Stromal cell of bone marrow (primary cell): ENCODE measurements around the gene GNG13.
"Not testable (repeated sequence)": the region's sequence is repeated elsewhere in the genome, so short reads cannot be mapped to it uniquely, and the experiment has no call there.

Experiments used
- DNase-seq: peaks from one replicate; pipeline ENCODE4 v3.0.0-alpha.2; 2012; ENCODE audit warnings: low read depth

Gene GNG13

DNA sequence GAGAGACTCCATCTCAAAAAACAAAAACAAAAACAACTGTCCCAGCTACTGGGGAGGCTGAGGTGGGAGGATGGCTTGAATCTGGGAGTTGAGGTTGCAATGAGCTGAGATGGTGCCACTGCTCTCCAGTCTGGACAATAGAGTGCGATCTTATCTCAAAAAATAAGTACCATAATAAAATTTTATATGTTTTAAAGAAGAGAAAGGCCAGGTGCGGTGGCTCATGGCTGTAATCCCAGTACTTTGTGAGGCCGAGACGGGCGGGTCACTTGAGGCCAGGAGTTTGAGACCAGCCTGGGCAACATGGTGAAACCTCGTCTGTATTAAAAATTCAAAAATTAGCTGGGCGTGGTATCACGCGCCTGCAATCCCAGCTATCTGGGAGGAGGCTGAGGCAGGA, 23.7 kb downstream of the GNG13 start:
- DNase-seq, result no peak

DNA sequence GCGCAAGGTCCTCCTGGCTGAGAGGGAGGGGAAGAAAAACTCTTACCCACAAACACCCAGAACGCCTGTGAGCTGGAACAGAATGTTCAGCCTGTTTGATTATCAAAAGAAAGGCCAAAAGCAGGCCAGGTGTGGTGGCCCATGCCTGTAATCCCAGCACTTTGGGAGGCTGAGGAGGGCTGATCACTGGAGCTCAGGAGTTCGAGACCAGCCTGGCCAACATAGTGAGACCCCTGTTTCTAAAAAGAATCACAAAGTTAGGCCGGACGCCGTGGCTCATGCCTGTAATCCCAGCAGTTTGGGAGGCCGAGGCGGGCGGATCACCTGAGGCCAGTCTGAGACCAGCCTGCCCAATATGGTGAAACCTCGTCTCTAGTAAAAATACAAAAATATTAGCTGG, 24.2 kb downstream of the GNG13 start:
- DNase-seq, result not testable (repeated sequence)

DNA sequence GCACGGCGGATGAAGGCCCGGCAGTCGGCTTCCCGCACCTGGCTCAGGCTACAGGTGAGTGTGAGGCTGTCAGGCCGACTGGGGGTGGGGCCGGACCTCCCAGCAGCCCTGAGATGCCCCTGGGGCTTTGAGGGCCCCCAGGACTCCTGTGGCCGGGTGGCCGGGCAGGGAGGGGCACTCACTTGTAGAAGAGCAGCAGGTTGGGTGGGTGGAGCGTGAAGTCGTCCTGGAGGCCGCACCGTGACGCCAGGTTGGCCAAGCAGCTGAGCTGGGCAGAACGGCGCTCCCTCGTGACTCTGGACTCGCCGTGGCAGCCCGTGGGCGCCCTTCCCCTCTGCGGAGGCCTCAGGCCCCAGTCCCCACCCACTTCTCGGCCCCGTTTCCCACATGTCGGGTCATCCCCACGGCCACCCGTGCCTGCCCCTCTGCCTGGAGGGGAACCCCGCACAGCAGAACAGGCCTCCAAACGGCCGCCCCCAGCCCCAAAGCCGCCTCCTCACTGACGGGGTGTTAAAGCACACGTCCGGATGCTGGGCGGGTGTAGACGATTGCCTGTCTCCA, 25.2 kb downstream of the GNG13 start:
- no peak for DNase-seq

DNA sequence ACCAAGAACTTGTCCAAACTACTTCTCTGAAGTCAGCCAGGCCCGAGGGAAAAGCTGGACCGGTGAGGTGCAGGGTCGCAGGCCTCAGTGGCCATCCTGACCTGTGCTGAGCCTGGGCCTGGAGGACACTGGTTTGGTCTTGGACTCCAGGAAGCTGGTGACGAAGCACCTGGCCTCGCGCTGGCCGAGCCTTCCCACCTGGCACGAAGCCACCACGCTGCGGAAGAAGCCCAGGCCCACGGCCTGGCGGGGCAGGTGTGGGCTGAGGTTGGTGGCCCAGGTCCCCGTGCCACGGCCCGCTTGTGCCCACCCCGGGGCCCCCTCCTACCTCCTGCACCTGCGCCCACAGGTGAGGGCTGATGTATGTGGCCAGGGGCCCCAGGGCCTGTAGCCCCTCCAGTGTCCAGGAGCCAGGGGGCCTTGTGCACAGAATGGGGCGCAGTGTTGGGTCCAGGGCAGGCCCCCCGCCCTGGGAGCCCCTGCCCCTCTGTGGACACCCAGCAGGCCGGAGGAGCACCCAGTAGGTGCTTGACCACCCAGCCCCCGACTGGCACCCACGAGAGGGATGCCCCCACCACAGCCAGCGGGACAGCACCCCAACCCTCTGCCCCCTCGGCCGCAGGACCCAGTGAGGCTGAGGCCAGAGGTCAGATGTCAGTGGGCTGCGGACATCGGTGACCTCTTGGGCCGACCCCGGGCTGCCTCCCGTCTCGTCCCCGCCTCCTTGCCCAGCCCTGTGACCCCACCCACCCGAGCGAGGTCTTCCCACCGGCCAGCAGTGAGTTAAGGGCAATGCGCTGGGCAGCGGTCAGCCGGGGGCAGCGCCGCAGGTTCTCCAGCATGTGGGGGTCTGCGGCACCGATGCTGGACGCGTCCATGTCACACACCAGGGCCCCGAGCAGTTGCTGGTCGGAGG, 26.2 kb downstream of the GNG13 start:
- DNase-seq, result no peak

DNA sequence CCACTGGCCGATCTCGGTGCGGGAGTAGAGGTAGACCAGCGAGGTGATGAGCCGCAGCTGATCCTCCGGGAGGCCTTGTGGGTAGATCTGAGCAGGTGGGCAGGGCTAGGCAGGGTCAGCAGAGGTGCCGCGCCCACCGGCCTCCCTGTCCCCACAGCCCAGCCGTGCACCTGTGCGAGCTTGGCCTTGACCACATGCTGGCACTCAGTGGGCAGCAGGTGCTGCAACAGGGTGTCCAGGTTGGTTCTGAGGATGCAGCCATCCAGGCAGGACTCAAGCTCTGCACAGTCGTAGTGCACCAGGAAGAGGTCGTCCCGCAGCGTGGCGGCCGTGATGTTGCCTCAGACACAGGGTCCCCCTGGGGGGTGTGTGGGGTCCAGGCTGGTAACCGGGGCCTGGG, 27.6 kb downstream of the GNG13 start:
- no peak for DNase-seq

DNA sequence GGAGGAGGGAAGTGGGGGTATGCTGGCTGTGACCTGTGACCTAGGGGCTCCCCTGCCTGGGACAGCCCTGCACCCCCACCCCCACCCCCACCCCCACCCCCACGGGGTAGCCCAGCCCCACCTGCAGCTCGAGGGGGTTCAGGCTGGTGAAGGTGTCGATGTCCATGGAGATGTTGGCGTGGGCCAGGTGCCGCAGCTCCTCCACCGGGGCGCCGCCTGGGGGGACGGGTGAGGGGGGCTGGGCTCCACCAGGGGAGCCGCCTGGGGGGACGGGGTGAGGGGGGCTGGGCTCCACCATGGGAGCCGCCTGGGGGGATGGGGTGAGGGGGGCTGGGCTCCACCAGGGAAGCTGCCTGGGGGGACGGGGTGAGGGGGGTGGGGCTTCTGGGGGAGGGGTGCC, 30.1 kb downstream of the GNG13 start:
- DNase-seq, result no peak

DNA sequence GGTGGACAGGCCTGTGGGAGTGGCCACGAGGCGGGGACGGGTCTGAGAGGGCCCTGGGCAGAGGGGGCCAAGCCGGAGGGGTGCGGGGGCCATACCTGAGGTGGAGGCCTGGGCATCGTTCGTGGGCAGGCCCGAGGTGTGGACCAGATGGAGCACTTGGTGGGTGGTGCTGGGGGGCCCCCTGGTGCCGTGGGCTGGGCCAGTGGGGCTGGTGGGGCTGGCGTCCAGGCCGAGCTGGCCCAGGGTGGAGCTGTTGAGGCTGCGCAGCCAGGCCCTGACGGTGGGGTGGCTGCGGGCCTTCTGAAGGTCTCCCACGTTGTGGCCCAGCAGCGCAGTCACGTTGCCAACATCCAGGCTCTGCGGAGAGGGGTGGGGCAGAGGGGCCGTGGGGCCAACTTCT, 30.6 kb downstream of the GNG13 start:
- DNase-seq, result no peak

DNA sequence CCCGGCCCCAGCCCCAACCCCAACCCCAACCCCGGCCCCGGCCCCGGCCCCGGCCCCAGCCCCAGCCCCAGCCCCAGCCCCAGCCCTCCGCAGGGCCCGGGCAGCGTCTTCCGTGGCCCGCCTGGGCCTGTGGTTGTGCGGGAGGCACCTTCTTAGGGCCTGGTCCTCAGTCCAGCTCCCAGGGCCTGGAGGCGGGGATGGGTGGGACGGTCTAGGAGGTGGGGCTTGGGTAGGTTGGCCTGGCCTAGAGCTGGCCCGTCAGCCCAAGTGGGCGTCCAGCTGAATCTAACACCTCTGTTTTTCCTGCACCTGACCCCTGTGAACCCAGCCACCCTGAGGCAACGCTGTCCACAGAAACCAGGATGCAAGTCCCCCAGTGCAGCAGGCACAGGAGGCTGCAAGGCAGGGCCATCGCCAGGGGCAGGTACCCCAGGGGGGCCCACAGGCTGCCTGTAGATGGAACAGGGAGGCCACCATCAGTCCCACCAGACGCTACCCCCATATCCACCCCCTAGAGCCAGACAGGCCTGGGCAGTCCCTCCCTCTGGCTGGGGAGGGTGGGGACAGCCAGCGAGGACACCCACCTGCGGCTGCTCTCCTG, 31.2 kb downstream of the GNG13 start:
- DNase-seq, result no peak

DNA sequence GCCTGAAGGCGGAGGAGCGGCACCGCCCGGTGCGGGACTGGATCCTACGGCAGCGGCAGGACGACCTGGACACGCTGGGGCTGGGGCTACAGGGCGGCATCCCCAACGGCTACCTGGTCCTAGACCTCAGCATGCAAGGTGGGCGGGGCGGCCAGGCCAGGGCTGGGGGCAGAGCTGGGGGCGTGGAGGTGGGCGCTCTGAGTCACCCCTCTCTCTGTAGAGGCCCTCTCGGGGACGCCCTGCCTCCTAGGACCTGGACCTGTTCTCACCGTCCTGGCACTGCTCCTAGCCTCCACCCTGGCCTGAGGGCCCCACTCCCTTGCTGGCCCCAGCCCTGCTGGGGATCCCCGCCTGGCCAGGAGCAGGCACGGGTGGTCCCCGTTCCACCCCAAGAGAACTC, 32.1 kb downstream of the GNG13 start:
- no peak for DNase-seq

DNA sequence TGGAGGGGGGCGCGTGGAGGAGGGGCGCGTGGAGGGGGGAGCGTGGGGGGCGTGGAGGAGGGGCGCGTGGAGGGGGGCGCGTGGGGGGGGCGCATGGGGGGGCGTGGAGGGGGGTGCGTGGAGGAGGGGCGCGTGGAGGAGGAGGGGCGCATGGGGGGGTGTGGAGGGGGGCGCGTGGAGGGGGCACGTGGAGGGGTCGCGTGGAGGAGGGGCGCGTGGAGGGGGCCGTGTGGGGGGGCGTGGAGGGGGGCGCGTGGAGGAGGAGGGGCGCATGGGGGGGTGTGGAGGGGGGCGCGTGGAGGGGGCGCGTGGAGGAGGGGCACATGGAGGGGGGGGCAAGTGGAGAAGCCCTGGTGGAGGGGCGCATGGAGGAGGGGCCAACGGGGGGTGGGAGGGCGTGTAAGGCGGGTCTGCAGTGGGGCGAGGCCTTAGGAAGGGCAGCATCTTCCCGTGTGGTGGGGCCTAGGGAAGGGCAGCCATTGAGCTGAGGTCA, 32.7 kb downstream of the GNG13 start:
- DNase-seq, result no peak

DNA sequence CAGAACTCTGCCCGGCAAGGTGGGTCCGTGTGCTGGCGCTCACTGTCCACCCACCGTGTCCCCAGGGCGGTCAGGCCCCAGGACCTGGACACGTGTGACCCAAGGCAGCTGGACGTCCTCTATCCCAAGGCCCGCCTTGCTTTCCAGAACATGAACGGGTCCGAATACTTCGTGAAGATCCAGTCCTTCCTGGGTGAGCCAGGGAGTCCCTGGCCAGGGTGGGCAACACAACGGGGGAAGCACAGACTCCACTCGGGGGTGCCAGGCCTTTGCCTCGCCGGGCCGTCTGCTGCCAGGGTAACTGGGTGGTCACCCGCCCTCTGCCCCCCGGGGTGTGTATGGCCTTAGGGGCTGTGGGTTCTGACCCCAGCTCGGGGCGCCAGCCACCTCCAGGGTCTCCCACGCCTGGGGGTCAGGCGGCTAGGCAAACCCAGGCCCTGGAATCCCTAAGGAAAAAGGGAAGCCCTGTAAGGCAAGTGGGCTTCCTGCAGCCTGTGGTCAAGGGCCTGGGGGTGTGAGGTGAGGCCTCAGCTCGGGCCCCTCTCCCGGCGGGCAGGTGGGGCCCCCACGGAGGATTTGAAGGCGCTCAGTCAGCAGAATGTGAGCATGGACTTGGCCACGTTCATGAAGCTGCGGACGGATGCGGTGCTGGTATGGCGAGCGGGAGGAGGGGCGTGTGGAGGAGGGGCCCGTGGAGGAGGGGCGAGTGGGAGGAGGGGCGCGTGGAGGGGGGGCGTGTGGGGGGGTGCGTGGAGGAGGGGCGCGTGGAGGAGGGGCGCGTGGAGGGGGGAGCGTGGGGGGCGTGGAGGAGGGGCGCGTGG, 33.5 kb downstream of the GNG13 start:
- DNase-seq, result no peak

DNA sequence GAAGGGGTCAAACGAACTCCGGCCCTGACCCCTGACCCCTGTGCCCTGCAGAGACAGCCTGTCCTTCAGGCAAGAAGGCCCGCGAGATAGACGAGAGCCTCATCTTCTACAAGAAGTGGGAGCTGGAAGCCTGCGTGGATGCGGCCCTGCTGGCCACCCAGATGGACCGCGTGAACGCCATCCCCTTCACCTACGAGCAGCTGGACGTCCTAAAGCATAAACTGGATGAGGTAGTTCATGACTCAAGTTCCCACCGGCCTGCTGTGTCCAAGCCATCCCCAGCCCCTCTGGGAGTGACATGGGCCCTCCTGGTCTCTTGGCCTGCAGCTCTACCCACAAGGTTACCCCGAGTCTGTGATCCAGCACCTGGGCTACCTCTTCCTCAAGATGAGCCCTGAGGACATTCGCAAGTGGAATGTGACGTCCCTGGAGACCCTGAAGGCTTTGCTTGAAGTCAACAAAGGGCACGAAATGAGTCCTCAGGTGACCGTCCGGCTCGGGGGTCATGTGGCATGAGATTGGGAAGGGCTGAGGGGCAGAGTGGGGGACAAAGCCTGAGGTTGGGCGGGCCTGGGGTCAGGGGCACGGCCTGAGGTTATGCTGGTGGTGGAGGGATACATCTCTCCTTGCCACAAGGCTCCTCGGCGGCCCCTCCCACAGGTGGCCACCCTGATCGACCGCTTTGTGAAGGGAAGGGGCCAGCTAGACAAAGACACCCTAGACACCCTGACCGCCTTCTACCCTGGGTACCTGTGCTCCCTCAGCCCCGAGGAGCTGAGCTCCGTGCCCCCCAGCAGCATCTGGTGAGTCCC, 34.3 kb downstream of the GNG13 start:
- no peak for DNase-seq

DNA sequence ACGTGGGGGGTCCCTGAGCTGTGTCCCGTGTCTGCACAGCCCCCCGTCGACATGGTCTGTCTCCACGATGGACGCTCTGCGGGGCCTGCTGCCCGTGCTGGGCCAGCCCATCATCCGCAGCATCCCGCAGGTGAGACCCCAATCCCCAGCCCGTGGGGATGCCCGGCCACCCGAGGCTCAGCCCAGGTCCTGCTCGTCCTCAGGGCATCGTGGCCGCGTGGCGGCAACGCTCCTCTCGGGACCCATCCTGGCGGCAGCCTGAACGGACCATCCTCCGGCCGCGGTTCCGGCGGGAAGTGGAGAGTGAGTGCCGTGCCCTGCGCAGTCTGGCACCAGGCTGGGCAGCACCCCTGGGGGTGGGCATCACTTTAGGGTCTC, 35.1 kb downstream of the GNG13 start:
- no peak for DNase-seq

DNA sequence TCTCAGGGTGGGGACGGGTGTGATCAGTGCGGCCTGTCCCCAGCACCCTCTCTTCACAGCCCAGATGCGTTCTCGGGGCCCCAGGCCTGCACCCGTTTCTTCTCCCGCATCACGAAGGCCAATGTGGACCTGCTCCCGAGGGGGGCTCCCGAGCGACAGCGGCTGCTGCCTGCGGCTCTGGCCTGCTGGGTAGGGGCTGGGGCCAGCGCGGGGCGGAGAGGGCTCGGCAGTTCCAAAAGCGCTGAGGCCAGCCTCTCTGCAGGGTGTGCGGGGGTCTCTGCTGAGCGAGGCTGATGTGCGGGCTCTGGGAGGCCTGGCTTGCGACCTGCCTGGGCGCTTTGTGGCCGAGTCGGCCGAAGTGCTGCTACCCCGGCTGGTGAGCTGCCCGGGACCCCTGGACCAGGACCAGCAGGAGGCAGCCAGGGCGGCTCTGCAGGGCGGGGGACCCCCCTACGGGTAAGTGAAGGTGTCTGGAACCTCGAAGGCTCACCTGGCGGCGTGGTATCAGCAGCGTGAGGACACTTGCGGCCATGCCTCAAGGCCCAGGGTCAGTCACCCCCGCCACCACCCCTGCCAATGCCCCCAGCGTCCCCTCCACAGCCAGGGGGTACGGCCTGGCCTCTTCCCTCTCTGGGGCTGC, 35.6 kb downstream of the GNG13 start:
- no peak for DNase-seq

DNA sequence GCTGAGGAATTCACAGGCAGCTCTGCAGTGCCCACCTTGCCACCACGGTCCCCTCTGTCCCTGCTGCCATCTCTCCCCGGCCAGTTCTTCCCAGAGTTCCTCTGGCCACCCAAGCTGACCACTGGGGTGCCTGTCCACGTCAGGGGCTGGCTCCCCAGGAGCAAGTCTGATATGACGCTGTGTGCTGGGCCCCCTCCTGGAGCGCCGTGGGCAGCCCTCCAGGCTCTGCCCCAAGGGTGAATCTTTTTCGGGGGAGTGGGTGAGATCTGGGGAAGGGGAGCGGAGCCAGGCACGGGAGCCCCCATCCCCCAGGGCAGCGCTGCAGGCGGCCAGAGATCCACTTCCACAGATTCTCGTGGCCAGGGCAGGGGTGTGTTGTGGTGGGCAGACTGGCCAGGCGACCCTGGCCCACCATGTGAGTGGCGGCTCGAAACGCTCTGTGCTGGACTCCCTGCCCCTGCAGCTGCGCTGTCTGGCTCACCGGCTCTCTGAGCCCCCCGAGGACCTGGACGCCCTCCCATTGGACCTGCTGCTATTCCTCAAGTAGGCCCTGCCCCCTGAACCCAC, 36.3 kb downstream of the GNG13 start:
- no peak for DNase-seq

DNA sequence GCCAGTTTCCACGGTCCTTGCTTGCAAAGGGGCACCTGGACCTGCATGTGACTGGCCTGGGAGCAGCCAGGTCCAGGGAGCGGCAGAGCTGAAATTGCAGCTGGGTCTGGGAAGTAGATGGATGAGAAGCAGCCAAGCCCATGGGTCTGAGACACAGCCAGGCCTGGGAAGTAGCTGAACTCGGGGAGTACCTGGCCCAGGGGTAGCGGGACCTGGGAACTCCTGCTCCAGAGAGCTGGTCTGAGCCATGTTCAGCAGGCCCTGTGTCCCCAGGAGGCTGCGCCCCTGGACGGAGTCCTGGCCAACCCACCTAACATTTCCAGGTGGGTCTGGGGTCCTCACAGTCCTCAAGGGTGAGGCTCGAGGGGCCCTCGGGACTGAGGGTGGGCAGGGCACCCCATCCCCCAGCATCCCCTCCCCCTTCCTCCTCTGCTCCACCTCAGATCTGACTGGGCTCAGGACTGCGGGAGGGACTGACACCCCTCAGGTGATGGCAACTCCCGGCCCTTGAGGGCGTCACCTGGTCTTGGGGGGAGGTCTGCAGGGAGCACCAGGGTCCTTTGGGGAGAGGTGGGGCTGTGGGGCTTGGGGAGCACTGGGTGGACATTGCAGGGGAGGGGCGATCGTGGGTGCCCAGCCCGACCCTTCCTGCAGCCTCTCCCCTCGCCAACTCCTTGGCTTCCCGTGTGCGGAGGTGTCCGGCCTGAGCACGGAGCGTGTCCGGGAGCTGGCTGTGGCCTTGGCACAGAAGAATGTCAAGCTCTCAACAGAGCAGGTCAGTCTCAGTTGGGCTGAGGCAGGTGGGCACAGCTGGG, 37.0 kb downstream of the GNG13 start:
- DNase-seq, result no peak

DNA sequence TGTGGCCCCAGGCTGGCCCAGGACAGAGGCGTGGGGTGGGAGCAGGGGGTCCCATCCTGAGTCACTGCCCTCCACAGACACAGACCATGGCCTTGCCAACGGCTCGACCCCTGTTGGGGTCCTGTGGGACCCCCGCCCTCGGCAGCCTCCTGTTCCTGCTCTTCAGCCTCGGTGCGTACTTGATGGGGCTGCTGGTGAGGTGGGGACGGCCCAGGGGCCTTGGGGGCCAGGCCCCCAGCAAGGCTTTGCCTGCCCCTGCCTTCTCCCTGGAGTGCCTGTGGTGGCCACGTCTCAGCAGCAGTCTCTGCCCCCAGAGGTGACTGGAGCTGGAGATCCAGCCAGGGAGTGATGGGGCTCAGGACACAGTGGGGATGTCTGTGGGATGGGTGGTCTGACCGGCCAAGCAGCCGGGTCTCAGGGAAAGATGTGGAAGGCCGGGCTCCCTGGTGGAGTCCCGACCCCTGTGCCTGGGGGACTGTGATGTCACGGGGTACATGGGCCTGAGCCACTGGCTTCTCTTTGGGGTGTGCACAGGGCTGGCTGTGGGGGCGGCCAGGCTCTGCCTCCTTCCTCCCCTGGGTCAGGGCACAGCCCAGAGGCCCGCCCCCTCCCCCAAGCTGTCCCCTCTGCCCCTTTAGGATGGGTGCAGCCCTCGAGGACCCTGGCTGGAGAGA, 37.8 kb downstream of the GNG13 start:
- DNase-seq, result no peak

DNA sequence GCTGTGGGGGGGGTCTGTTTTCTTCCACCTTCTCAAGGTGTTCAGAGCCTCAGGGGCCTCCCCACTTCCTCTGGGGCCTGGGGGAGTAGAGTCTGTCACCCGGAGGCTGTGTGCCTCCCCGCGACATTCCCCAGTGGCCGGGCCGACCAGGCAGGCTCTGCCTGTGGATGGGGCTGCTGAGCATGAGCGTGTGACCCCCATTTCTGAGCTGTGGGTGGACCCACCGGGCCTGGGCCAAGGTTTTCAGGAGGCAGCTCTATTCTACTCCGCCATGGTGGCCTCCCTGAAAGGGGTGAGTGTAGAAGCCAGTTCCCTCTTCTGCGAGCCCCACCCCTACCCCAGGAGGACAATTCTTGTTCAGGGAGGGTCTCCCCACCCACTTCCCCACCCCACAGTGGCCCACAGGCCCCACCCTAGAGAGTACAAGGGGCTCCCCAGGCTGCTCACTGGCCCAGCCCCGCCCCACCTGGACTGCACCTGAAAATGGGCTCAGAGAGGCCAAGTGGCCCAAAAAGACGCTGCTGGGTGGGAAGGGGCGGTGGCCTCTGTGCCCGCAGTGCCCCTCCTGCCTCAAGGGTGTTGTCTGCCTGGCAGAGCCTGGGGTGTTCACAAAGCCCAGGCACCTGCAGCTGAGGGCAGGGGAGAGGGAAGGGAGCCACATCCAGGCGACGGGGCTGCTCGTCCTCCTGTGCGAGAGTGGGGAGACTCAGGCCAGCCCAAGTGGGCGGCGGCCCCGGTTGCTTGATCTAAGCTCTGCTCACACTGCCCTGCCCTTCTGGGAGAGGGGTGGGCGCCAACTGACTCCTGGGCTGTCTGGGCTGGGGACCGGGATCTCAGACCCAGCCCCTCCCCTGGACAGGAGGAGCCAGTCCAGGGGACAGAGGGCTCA, 38.7 kb downstream of the GNG13 start:
- no peak for DNase-seq
